ENCODE measurements around the gene CCDC78. TPM values are rescaled to one million over a fixed set of nuclear protein-coding genes. Genes with fewer than 3 reads are reported as not detected.
"Not testable (repeated sequence)": the region's sequence is repeated elsewhere in the genome, so short reads cannot be mapped to it uniquely, and the experiment has no call there.

The CCDC78 gene
- total and polyA plus RNA-seq, 5 donors from 2014 or later = 0.37 to 2.5 (median 0.45) TPM

DNA sequence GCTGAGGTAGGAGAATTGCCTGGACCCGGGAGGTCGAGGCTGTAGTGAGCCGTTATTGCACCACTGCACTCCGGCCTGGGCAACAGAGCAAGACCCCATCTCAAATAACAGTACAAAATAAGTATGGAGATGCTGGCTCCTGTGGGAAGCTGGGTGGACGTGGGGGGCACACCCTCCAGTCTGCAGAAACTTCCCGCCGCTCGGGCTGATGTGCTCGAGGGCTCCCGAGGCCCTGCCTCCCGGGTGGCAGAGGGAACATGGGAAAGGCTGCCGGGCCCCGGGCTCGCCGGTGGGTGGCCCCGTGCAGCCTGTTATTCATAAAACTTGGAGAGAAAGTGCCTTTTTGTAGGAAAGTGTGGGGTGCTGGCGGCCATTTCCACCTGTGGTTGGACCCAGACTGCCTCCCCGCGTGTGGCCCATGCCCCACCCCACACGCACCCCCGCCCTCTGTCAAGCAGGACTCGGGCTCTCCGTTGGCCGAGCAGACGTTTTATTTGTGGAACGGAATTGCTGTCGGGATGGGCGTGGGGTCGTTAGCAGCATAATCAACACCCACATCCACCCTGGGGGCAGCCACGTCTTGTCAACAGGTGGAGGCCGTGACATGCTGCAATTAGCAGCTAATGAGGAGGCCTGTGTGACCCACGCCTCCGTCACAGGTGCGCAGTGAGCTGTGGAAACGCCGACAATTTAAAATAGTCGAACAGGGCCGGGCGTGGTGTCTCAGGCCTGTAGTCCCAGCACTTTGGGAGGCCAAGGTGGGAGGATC, 21.9 kb upstream of the CCDC78 start:
- H3K36me3 Mint-ChIP-seq = no peaks in the 10 kb centered on the region
- H3K27me3 Mint-ChIP-seq = no peaks in the 10 kb centered on the region
- no peak overlapping the region for H3K4me3 Mint-ChIP-seq
- Histone ChIP-seq H3K27ac (ENCODE audit: insufficient read depth, low read length, poor library complexity, severe bottlenecking) (no peak overlapping the region), H3K9me3 (ENCODE audit: control insufficient read depth in 2 of 2, low read length in 2 of 2) (no peaks in the 10 kb centered on the region), H3K4me1 (ENCODE audit: control insufficient read depth, insufficient read depth, low read length, poor library complexity, severe bottlenecking) (no peaks in the 10 kb centered on the region), H3K36me3 (ENCODE audit: control insufficient read depth, insufficient read depth, low read length) (no peaks in the 10 kb centered on the region), H3K27me3 (ENCODE audit: control insufficient read depth, insufficient read depth, low read length) (no peaks in the 10 kb centered on the region), H3K4me3 (ENCODE audit: low read depth, low read length) (no peak overlapping the region)
- no peaks in the 10 kb centered on the region for H3K4me1 Mint-ChIP-seq
- no peak for DNase-seq
- H3K9me3 Mint-ChIP-seq = peaks cover 0 to 2% (median 0%) of the 10 kb centered on the region in 7 donors
- no peak overlapping the region for H3K27ac Mint-ChIP-seq
- ATAC-seq (ENCODE audit: low read depth in 2 of 2) = no peak

GRCh38 chr16:746637-747036, 20.4 kb upstream of the CCDC78 start:
- Histone ChIP-seq H3K27me3 (ENCODE audit: control insufficient read depth, insufficient read depth, low read length) (no peaks in the 10 kb centered on the region), H3K4me1 (ENCODE audit: control insufficient read depth, insufficient read depth, low read length, poor library complexity, severe bottlenecking) (no peaks in the 10 kb centered on the region), H3K9me3 (ENCODE audit: control insufficient read depth in 2 of 2, low read length in 2 of 2) (no peaks in the 10 kb centered on the region), H3K4me3 (ENCODE audit: low read depth, low read length) (no peak overlapping the region), H3K27ac (ENCODE audit: insufficient read depth, low read length, poor library complexity, severe bottlenecking) (no peak overlapping the region), H3K36me3 (ENCODE audit: control insufficient read depth, insufficient read depth, low read length) (no peaks in the 10 kb centered on the region)
- DNase-seq = no peak
- no peaks in the 10 kb centered on the region for H3K4me1 Mint-ChIP-seq
- no peaks in the 10 kb centered on the region for H3K27me3 Mint-ChIP-seq
- no peak for ATAC-seq (ENCODE audit: low read depth in 2 of 2)
- no peaks in the 10 kb centered on the region for H3K36me3 Mint-ChIP-seq
- no peak overlapping the region for H3K4me3 Mint-ChIP-seq
- peaks cover 0 to 2% (median 0%) of the 10 kb centered on the region in 7 donors for H3K9me3 Mint-ChIP-seq
- H3K27ac Mint-ChIP-seq = no peak overlapping the region

DNA sequence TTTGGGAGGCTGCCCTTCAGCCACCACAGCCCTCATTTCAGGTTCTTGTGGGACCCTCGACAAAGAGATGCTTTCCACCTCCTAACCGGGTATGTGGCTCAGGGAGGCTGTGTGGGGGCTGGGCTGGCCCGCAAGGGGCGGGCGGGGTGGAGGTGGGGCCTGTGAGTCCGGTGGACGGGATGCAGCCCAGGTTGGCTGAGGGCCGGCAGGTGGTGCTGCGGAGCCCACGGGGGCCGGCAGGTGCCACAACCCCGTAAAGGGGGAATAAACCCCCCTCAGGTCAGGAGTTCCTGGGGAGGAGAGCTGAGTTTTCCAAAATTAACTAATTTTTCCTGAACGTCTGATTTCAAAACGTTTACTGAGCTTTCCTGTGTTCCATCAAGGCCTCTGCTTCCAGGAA, 19.5 kb upstream of the CCDC78 start:
- no peaks in the 10 kb centered on the region for H3K36me3 ChIP-seq (ENCODE audit: control insufficient read depth, insufficient read depth, low read length)
- H3K4me1 Mint-ChIP-seq = peaks cover 0 to 3% (median 0%) of the 10 kb centered on the region in 4 donors
- H3K27me3 Mint-ChIP-seq = no peaks in the 10 kb centered on the region
- H3K9me3 Mint-ChIP-seq = peaks cover 0 to 2% (median 0%) of the 10 kb centered on the region in 7 donors
- no peak overlapping the region for H3K27ac Mint-ChIP-seq
- H3K27ac ChIP-seq (ENCODE audit: insufficient read depth, low read length, poor library complexity, severe bottlenecking) = no peak overlapping the region
- H3K9me3 ChIP-seq (ENCODE audit: control insufficient read depth in 2 of 2, low read length in 2 of 2) = no peaks in the 10 kb centered on the region
- no peak for DNase-seq
- ATAC-seq (ENCODE audit: low read depth in 2 of 2) = no peak
- H3K4me3 Mint-ChIP-seq = no peak overlapping the region
- no peak overlapping the region for H3K4me3 ChIP-seq (ENCODE audit: low read depth, low read length)
- peaks cover 5% of the 10 kb centered on the region for H3K4me1 ChIP-seq (ENCODE audit: control insufficient read depth, insufficient read depth, low read length, poor library complexity, severe bottlenecking)
- no peaks in the 10 kb centered on the region for H3K27me3 ChIP-seq (ENCODE audit: control insufficient read depth, insufficient read depth, low read length)
- H3K36me3 Mint-ChIP-seq = no peaks in the 10 kb centered on the region

GRCh38 chr16:743794-744500, 17.7 kb upstream of the CCDC78 start:
- no peak overlapping the region for H3K27ac Mint-ChIP-seq
- H3K9me3 Mint-ChIP-seq = peaks cover 0 to 2% (median 0%) of the 10 kb centered on the region in 7 donors
- DNase-seq (no peak), ATAC-seq (ENCODE audit: low read depth in 2 of 2) (no peak)
- H3K36me3 Mint-ChIP-seq = no peaks in the 10 kb centered on the region
- H3K9me3 ChIP-seq (ENCODE audit: control insufficient read depth in 2 of 2, low read length in 2 of 2) = no peaks in the 10 kb centered on the region
- H3K27me3 ChIP-seq (ENCODE audit: control insufficient read depth, insufficient read depth, low read length) = no peaks in the 10 kb centered on the region
- no peak overlapping the region for H3K4me3 Mint-ChIP-seq
- no peaks in the 10 kb centered on the region for H3K27me3 Mint-ChIP-seq
- H3K36me3 ChIP-seq (ENCODE audit: control insufficient read depth, insufficient read depth, low read length) = no peaks in the 10 kb centered on the region
- H3K4me1 Mint-ChIP-seq = peaks cover 0 to 11% (median 0%) of the 10 kb centered on the region in 4 donors
- no peak overlapping the region for H3K4me3 ChIP-seq (ENCODE audit: low read depth, low read length)
- no peak overlapping the region for H3K27ac ChIP-seq (ENCODE audit: insufficient read depth, low read length, poor library complexity, severe bottlenecking)
- peaks cover 16% of the 10 kb centered on the region for H3K4me1 ChIP-seq (ENCODE audit: control insufficient read depth, insufficient read depth, low read length, poor library complexity, severe bottlenecking)

DNA sequence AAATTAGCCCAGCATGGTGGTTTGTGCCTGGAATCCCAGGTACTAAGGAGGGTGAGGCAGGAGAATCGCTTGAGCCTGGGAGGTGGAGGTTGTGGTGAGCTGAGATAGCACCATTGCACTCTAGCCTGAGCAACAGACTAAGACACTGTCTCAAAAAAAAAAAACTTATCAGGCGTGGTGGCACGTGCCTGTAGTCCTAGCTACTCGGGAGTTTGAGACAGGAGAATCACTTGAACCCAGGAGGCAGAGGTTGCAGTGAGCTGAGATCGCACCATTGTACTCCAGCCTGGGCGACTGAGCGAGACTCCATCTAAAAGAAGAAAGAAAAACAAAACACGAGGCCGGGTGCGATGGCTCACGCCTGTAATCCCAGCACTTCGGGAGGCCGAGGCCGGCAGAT, 16.7 kb upstream of the CCDC78 start:
- DNase-seq; H3K27me3 ChIP-seq (ENCODE audit: control insufficient read depth, insufficient read depth, low read length); ATAC-seq (ENCODE audit: low read depth in 2 of 2); H3K27me3 Mint-ChIP-seq; H3K36me3 Mint-ChIP-seq; H3K36me3 ChIP-seq (ENCODE audit: control insufficient read depth, insufficient read depth, low read length); H3K4me3 ChIP-seq (ENCODE audit: low read depth, low read length); H3K9me3 Mint-ChIP-seq; H3K27ac ChIP-seq (ENCODE audit: insufficient read depth, low read length, poor library complexity, severe bottlenecking); H3K9me3 ChIP-seq (ENCODE audit: control insufficient read depth in 2 of 2, low read length in 2 of 2); H3K27ac Mint-ChIP-seq: not testable (repeated sequence)
- peaks cover 16% of the 10 kb centered on the region for H3K4me1 ChIP-seq (ENCODE audit: control insufficient read depth, insufficient read depth, low read length, poor library complexity, severe bottlenecking)
- peak overlapping the region in 1 of 4 donors; percentile 61 for H3K4me3 Mint-ChIP-seq
- H3K4me1 Mint-ChIP-seq = peaks cover 0 to 13% (median 0%) of the 10 kb centered on the region in 4 donors

DNA sequence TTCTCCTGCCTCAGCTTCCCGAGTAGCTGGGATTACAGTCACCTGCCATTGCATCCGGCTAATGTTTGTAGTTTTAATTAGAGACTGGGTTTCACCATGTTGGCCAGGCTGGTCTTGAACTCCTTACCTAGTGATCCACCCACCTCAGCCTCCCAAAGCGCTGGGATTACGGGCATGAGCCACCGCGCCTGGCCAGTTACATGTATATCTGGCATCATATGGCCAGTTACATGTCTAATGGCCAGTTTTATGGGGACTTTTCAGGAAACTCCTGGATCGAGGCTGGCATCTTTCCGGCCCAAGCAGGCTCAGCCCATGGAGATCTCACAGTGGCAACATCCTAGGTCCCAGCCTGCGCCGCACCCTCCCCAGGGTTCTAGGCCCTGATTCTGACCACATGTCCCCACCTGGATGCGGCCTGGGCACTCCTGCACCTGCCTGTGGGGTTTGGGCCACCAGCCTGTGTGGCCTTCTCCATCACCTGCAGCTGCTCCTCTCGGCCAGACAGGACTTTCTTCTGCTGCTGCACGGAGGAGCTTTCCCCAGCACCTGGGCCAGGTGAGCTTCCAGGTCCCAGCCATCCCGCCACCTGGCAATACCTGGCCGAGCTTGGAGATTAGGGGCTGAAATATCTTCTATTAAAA, 15.9 kb upstream of the CCDC78 start:
- H3K36me3 ChIP-seq (ENCODE audit: control insufficient read depth, insufficient read depth, low read length) = peaks cover 6% of the 10 kb centered on the region
- no peaks in the 10 kb centered on the region for H3K9me3 ChIP-seq (ENCODE audit: control insufficient read depth in 2 of 2, low read length in 2 of 2)
- no peak overlapping the region for H3K27ac ChIP-seq (ENCODE audit: insufficient read depth, low read length, poor library complexity, severe bottlenecking)
- Mint-ChIP-seq H3K27ac (peak overlapping the region in 1 of 3 donors; percentile 43), H3K9me3 (peaks cover 0 to 2% (median 0%) of the 10 kb centered on the region in 7 donors), H3K4me3 (peak overlapping the region; percentile 72 to 84 (median 80)), H3K27me3 (no peaks in the 10 kb centered on the region), H3K4me1 (peaks cover 0 to 17% (median 0%) of the 10 kb centered on the region in 4 donors), H3K36me3 (no peaks in the 10 kb centered on the region)
- DNase-seq = no peak
- ATAC-seq (ENCODE audit: low read depth in 2 of 2) = no peak
- H3K4me1 ChIP-seq (ENCODE audit: control insufficient read depth, insufficient read depth, low read length, poor library complexity, severe bottlenecking) = peaks cover 16% of the 10 kb centered on the region
- H3K4me3 ChIP-seq (ENCODE audit: low read depth, low read length) = no peak overlapping the region
- no peaks in the 10 kb centered on the region for H3K27me3 ChIP-seq (ENCODE audit: control insufficient read depth, insufficient read depth, low read length)

- ATAC-seq (ENCODE audit: low read depth in 2 of 2) (peak; percentile 87), DNase-seq (peak; percentile 85 to 91 (median 91))
- no peaks in the 10 kb centered on the region for H3K9me3 ChIP-seq (ENCODE audit: control insufficient read depth in 2 of 2, low read length in 2 of 2)
- H3K27me3 ChIP-seq (ENCODE audit: control insufficient read depth, insufficient read depth, low read length) = no peaks in the 10 kb centered on the region
- H3K9me3 Mint-ChIP-seq = peaks cover 0 to 2% (median 0%) of the 10 kb centered on the region in 7 donors
- H3K4me1 Mint-ChIP-seq = peaks cover 0 to 19% (median 0%) of the 10 kb centered on the region in 4 donors
- H3K4me3 ChIP-seq (ENCODE audit: low read depth, low read length) = peak within 1 kb of the TSS; percentile 53
- peak within 1 kb of the TSS; percentile 80 to 92 (median 84) for H3K4me3 Mint-ChIP-seq
- peak within 1 kb of the TSS in 2 of 3 donors; percentile 43 to 67 for H3K27ac Mint-ChIP-seq
- no peaks in the 10 kb centered on the region for H3K27me3 Mint-ChIP-seq
- peaks cover 16% of the 10 kb centered on the region for H3K4me1 ChIP-seq (ENCODE audit: control insufficient read depth, insufficient read depth, low read length, poor library complexity, severe bottlenecking)
- peaks cover 4% of the 10 kb centered on the region for H3K36me3 Mint-ChIP-seq
- peak within 1 kb of the TSS; percentile 77 for H3K27ac ChIP-seq (ENCODE audit: insufficient read depth, low read length, poor library complexity, severe bottlenecking)
- H3K36me3 ChIP-seq (ENCODE audit: control insufficient read depth, insufficient read depth, low read length) = peaks cover 7% of the 10 kb centered on the region
These were observed 14.7 kb upstream of the CCDC78 start, which contains the start of gene CIAO3 for GRCh38 chr16:740764-741505. TSS of gene CIAO3 (minus strand) at chr16:740997. CDS start at chr16:740985, 12 bp downstream.

All from CD4-positive, CD25-positive, alpha-beta regulatory T cell (primary cell).